GM19463 (cell line): ENCODE results near the gene TMEM98.
"Not testable (repeated sequence)": the region's sequence is repeated elsewhere in the genome, so short reads cannot be mapped to it uniquely, and the experiment has no call there.

ENCODE experiments used
- ATAC-seq: cut with Tn5 transposase; IDR thresholded peaks from one replicate; pipeline ENCODE4 v1.9.1; 2021; ENCODE audit warnings: mild to moderate bottlenecking, moderate library complexity; ENCODE audit not compliant: unreplicated experiment

Gene TMEM98

DNA sequence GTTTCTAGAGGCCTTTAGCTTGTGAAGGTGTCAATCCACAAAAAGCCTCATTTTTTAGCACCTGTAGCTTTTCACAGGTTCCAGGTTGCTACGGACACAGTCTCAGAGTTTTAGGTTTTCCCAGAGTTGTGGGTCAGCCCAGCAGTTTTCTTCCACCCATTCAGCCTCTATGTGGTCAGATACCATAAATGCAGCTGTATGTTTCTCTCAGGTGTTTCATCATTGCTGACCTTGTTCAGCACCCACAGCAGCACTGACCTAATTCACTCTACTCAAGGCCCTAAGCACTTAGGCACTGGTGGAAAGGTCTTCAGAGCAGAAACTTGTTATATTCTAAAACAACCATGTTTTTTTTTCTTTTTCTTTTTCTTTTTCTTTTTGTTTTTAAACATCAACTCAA lies 48.7 kb downstream of the TMEM98 start:
- ATAC-seq: no peak

DNA sequence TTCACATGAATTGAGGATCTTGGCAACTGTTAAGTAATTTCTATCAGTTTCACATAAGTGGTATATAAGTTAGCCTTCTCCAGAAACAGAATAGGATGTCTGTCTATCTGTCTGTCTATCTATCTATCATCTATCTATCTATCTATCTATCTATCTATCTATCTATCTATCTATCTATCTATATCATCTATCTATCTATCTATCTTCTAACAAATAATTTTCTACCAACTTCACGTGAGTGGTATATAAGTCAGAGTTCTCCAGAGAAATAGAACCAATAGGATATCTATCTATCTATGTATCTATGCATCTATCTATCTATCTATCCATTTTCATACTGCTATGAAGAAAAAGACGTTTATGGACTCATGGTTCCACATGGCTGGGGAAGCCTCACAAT lies 52.3 kb downstream of the TMEM98 start:
- ATAC-seq: no peak

DNA sequence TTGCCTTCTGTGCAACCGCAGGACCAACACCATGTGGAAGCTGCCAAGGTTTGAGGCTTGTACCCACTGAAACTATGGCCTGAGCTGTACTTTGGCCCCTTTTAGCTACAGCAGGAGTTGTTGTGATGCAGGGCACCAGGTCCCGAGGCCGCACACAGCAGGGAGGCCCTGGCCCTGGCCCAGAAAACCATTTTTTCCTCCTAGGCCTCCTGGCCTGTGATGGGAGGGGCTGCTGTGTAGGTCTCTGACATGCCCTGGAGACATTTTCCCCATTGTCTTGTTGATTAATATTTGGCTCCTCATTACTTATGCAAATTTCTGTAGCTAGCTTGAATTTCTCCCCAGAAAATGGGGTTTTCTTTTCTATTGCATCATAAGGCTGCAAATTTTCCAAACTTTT lies 53.7 kb downstream of the TMEM98 start:
- not testable (repeated sequence) for ATAC-seq

DNA sequence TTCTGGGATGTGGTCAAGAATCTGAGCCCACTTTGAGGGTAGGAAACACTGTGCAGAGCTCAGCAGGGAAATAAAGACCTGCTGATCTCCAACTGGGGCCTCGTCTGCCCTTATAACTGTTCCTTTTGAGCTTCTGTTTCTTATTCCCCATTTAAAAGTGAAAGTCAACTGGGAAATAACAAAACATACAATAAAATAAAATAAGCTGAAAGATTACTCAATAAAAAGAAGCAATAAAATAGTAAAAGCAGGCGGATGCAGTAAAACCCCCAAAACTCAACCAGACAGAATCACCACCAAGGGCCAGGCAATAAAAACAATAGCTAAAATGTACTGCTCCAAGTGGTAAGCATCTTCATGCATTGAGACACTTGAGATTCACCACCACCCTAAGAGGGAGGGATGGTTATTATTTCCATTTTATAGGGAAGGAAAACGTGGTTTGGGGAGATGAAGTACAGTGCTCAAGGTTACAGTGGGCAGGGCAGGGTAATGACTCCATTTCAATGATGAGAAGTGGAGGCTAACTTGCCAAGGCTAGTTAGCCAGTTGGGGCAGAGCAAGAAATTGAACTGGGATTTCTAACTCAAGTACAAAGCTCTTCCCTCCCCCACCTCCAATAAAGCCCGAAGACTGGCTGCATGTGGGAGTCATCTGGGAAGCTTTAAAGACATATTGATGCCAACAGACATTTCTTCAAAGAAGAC lies 57.2 kb downstream of the TMEM98 start:
- ATAC-seq: no peak

DNA sequence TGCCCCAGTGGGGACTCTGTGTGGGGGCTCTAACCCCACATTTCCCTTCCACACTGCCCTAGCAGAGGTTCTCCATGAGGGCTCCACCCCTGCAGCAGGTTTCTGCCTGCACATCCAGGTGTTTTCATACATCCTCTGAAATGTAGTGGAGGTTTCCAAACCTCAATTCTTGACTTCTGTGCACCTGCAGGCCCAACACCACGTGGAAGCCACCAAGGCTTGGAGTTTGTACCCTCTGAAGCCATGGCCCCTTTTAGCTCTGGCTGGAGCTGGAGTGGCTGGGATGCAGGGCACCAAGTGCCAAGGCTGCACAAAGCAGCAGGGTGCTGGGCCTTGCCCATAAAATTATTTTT lies 59.5 kb downstream of the TMEM98 start:
- not testable (repeated sequence) for ATAC-seq

DNA sequence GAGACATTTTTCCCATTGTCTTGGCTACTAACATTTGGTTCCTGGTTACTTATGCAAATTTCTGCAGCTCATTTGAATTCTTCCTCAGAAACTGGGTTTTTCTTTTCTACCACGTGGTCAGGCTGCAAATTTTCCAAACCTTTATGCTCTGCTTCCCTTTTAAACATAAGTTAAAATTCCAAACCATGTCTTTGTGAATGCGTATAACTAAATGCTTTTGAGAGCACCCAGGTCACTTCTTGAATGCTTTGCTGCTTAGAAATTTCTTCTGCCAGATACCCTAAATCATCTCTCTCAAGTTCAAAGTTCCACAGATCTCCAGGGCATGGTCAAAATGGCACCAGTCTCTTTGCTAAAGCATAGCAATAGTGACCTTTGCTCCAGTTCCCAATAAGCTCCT lies 59.9 kb downstream of the TMEM98 start:
- ATAC-seq: not testable (repeated sequence)

DNA sequence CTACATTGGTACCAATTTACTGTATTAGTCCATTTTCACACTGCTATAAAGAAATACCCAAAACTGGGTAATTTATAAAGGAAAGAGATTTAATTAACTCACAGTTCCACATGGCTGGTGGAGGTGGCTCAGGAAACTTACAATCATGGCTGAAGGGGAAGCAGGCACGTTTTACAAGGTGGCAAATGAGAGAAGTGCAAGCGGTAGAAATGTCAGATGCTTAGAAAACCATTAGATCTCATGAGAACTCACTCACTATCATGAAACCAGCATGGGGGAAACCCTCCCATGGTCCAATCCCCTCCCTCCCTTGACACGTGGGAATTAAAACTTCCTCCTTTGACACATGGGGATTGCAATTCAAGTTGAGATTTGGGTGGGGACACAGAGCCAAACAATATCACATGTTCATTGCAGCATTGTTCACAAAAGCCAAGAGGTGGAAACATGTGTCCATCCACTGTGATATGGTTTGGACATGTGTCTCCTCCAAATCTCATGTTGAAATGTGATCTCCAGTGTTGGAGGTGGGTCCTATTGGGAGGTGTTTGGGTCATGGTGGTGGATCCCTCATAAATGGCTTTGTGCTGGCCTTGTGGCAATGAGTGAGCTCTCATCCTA lies 60.6 kb downstream of the TMEM98 start:
- no peak for ATAC-seq

DNA sequence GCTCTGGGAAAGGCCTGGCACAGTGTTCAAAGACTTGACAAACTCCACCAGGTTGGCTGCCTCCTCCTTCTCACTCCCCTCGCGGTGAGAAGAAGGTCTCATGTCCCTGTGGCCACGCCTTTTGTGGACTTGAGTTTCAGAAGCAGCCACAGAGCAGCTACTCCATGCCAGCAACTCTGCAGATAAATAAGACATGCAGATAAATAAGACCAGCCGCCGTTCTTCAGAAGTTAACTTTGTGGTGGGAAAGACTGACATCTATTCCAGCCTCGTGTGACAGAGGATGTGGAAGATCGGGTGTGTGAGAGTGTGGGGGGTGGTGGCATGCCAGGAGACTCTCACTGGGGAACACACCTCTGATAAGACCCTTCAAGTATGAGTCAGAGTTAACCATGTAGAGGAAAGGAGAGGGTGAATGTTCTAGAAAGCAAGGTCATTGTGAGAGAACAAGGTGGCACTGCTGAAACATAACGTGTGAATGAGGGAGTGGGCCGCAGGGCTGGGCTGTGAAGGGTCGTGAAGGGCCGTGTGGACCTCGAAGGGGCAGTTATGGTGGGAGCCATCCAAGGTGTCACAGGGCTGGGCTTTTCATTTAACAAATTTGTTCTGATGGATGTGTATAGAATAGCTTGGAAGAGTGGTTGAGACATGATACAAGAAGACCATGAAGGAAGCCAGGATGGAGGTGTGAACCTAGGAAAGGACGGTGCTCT lies 64.5 kb downstream of the TMEM98 start:
- ATAC-seq: no peak

DNA sequence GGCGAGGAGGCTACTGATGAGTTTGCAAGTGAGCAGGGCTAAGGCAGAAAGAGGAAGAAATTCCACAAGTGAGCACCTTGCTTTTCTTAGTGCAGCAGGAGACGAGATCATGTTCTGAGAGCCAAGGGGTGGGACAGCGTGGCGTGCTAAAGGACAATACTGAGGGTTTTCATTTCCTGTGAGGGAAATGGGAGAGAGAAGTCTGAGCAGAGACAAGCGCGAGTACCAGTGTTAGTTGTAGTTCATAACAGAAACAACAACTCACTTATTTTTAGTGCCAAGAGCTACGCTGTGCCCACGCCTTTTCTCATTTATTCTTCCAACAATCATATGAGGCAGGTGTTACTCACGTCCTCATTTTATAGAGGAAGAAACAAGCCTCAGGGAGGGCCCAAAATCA lies 66.0 kb downstream of the TMEM98 start:
- ATAC-seq: no peak
